GM23248 (cell line): Measurements from ENCODE around the gene RPIA. TPM values are rescaled to one million over a fixed set of nuclear protein-coding genes. Genes with fewer than 3 reads are reported as not detected.

Experiments
- DNase-seq: peaks from one replicate; pipeline ENCODE4 v3.0.0-alpha.2; 2015
- H2AFZ ChIP-seq: fragments of 200-600 bp; sonication (generic); 2 replicates; pipeline ENCODE4 v1.6.1; 2016; ENCODE audit warnings: antibody characterized with exemption
- H3F3A ChIP-seq: fragments of 200-600 bp; sonication (generic); 2 replicates; pipeline ENCODE4 v1.6.1; 2016; ENCODE audit warnings: mild to moderate bottlenecking, antibody characterized with exemption, mixed run types; ENCODE audit not compliant: insufficient read depth
- H3K27ac ChIP-seq: fragments of 200-600 bp; sonication (generic); 2 replicates; pipeline ENCODE4 v1.5.1; 2016; ENCODE audit warnings: mild to moderate bottlenecking
- H3K27me3 ChIP-seq: fragments of 200-600 bp; sonication (generic); replicated peaks from 2 replicates; pipeline ENCODE4 v1.6.1; 2016; ENCODE audit warnings: mild to moderate bottlenecking; ENCODE audit not compliant: insufficient read depth
- H3K36me3 ChIP-seq: fragments of 200-600 bp; sonication (generic); 2 replicates; pipeline ENCODE4 v1.6.1; 2016; ENCODE audit warnings: low read depth, mild to moderate bottlenecking
- H3K4me1 ChIP-seq: fragments of 200-600 bp; sonication (generic); 2 replicates; pipeline ENCODE4 v1.6.1; 2016; ENCODE audit warnings: mild to moderate bottlenecking; ENCODE audit not compliant: insufficient read depth
- H3K4me2 ChIP-seq: fragments of 200-600 bp; sonication (generic); one replicate; pipeline ENCODE4 v1.6.1; 2016; ENCODE audit warnings: mild to moderate bottlenecking; ENCODE audit not compliant: unreplicated experiment
- H3K4me3 ChIP-seq: fragments of 200-600 bp; sonication (generic); 2 replicates; pipeline ENCODE4 v1.5.1; 2016; ENCODE audit warnings: mild to moderate bottlenecking
- H3K79me2 ChIP-seq: fragments of 200-600 bp; sonication (generic); 2 replicates; pipeline ENCODE4 v1.6.1; 2016; ENCODE audit warnings: mild to moderate bottlenecking; ENCODE audit not compliant: insufficient read depth
- H3K9ac ChIP-seq: fragments of 200-600 bp; sonication (generic); 2 replicates; pipeline ENCODE4 v1.6.1; 2016; ENCODE audit warnings: mild to moderate bottlenecking
- H3K9me2 ChIP-seq: fragments of 200-600 bp; sonication (generic); 2 replicates; pipeline ENCODE4 v1.6.1; 2016; ENCODE audit warnings: mixed run types, mild to moderate bottlenecking, moderate library complexity; ENCODE audit not compliant: insufficient read depth
- H3K9me3 ChIP-seq: fragments of 200-600 bp; sonication (generic); one replicate; pipeline ENCODE4 v1.6.1; 2017; ENCODE audit warnings: low read depth
- H4K20me1 ChIP-seq: fragments of 200-600 bp; sonication (generic); 2 replicates; pipeline ENCODE4 v1.6.0; 2016; ENCODE audit not compliant: insufficient read depth
- EZH2 ChIP-seq: fragments of 200-600 bp; sonication (generic); IDR thresholded peaks from 2 replicates; pipeline ENCODE4 v1.6.1; 2018; ENCODE audit warnings: antibody characterized with exemption, mild to moderate bottlenecking; ENCODE audit not compliant: insufficient read depth, poor library complexity, severe bottlenecking
- EZH2phosphoT487 ChIP-seq: fragments of 200-600 bp; sonication (generic); IDR thresholded peaks from 2 replicates; pipeline ENCODE4 v1.6.1; 2018; ENCODE audit warnings: antibody characterized with exemption, moderate library complexity, mild to moderate bottlenecking, low read depth; ENCODE audit not compliant: insufficient read depth
- WGBS, 2 experiments: methylation state at CpG; one replicate each; pipeline ENCODE4 v1.1.6; 2015 to 2017; ENCODE audit warnings: low lambda C conversion rate in 2 of 2, low coverage in 1 of 2; ENCODE audit errors: missing lambda C conversion rate in 2 of 2; 5-methylcytosine and 5-hydroxymethylcytosine counted together
- in situ Hi-C: fragments of 300-500 bp; cut with MboI; formaldehyde crosslinking; loops from 2 replicates; pipeline ENCODE4 v1.15.0; 2020
- polyA plus RNA-seq: library from polyadenylated mRNA; unstranded; fragments of >200 nt; fragmentation: Nextera tagmentation; extraction: Ambion mirVana; gene quantifications from 2 replicates; pipeline ENCODE4 v1.2.1, GENCODE V29; 2016
- total RNA-seq: library from RNA; depleted of rRNA; stranded (reverse); fragments of >200 nt; shearing (Covaris generic); gene quantifications from 2 replicates; pipeline ENCODE4 v1.2.3, GENCODE V29; 2014

The RPIA gene
- total and polyA plus RNA-seq, 2 experiments from 2014 or later: 5.8 to 9.2 TPM

GRCh38 chr2:88692187-88692586 is 714 bp downstream of the RPIA start:
- H3K27ac ChIP-seq: peak overlapping the region; percentile 45
- WGBS, 2 experiments: 2 to 3% methylated on average over 11 of the region's 11 CpGs

GRCh38 chr2:88693911-88694414 is 2.5 kb downstream of the RPIA start:
- Histone ChIP-seq H3K36me3 (no peaks in the 10 kb centered on the region), H3F3A (no peaks in the 10 kb centered on the region), H4K20me1 (no peaks in the 10 kb centered on the region), H3K27me3 (no peaks in the 10 kb centered on the region), H3K4me2 (no peak overlapping the region), H3K9me3 (no peaks in the 10 kb centered on the region), H2AFZ (no peak overlapping the region), H3K9me2 (no peaks in the 10 kb centered on the region), H3K4me3 (no peak overlapping the region), H3K27ac (no peak overlapping the region), H3K79me2 (peaks cover 78% of the 10 kb centered on the region), H3K9ac (no peak overlapping the region), H3K4me1 (peaks cover 7% of the 10 kb centered on the region)
- TF ChIP-seq EZH2phosphoT487 (no peak), EZH2 (no peak)
- whole genome bisulfite sequencing, 2 experiments: 93 to 98% methylated on average over 3 of the region's 3 CpGs
- DNase-seq: no peak
- in situ Hi-C loops: loop anchor here (25.0 kb wide), 1 partner anchor 507 kb away; no protein-coding TSS in a partner anchor

More at GRCh38 chr2:88692187-88692586, 714 bp downstream of the RPIA start:
- no peaks in the 10 kb centered on the region for H3K36me3 ChIP-seq
- TF ChIP-seq EZH2phosphoT487 (no peak), EZH2 (no peak)
- H2AFZ ChIP-seq: peak overlapping the region; percentile 95
- peak overlapping the region; percentile 92 for H3K4me2 ChIP-seq
- in situ Hi-C loops: loop anchor here (25.0 kb wide), 1 partner anchor 505 kb away; no protein-coding TSS in a partner anchor
- no peaks in the 10 kb centered on the region for H3K27me3 ChIP-seq
- H3K4me1 ChIP-seq: peaks cover 7% of the 10 kb centered on the region
- H3K9me3 ChIP-seq: no peaks in the 10 kb centered on the region
- H3K4me3 ChIP-seq: peak overlapping the region; percentile 89
- H3K79me2 ChIP-seq: peaks cover 64% of the 10 kb centered on the region
- no peaks in the 10 kb centered on the region for H4K20me1 ChIP-seq
- DNase-seq: peak; percentile 56
- no peaks in the 10 kb centered on the region for H3F3A ChIP-seq
- H3K9ac ChIP-seq: peak overlapping the region; percentile 84
- H3K9me2 ChIP-seq: no peaks in the 10 kb centered on the region

GRCh38 chr2:88696611-88697010 is 5.1 kb downstream of the RPIA start:
- H3K27ac ChIP-seq: no peak overlapping the region
- no peak overlapping the region for H2AFZ ChIP-seq
- H3K4me1 ChIP-seq: peaks cover 7% of the 10 kb centered on the region; the same call in 1 of the 2 replicates
- no peak overlapping the region for H3K9ac ChIP-seq
- H3K9me2 ChIP-seq: no peaks in the 10 kb centered on the region
- H3K36me3 ChIP-seq: no peaks in the 10 kb centered on the region
- no peak for TF ChIP-seq EZH2
- no peak for TF ChIP-seq EZH2phosphoT487
- in situ Hi-C loops: loop anchor here (25.0 kb wide), 1 partner anchor 509 kb away; no protein-coding TSS in a partner anchor
- H3K4me2 ChIP-seq: no peak overlapping the region
- no peaks in the 10 kb centered on the region for H3K27me3 ChIP-seq
- H4K20me1 ChIP-seq: no peaks in the 10 kb centered on the region
- H3K4me3 ChIP-seq: no peak overlapping the region
- WGBS, 2 experiments: 67 to 72% methylated on average over 3 of the region's 3 CpGs
- peaks cover 68% of the 10 kb centered on the region for H3K79me2 ChIP-seq
- no peak for DNase-seq
- no peaks in the 10 kb centered on the region for H3K9me3 ChIP-seq
- no peaks in the 10 kb centered on the region for H3F3A ChIP-seq

- in situ Hi-C loops: loop anchor here (25.0 kb wide), 1 partner anchor 510 kb away; no protein-coding TSS in a partner anchor
- H3K79me2 ChIP-seq: peaks cover 61% of the 10 kb centered on the region
- WGBS, 2 experiments: 84 to 87% methylated on average over 3 of the region's 3 CpGs
Observed at GRCh38 chr2:88697370-88698026, 6.0 kb downstream of the RPIA start.

More at GRCh38 chr2:88697370-88698026, 6.0 kb downstream of the RPIA start:
- Histone ChIP-seq H3K9ac (no peak overlapping the region), H4K20me1 (no peaks in the 10 kb centered on the region), H3K4me2 (no peak overlapping the region), H3K27ac (no peak overlapping the region), H3K27me3 (no peaks in the 10 kb centered on the region), H3K36me3 (0 out of 2 replicates have a peak, but pooled peaks cover 4% of the 10 kb centered on the region), H3K9me3 (no peaks in the 10 kb centered on the region), H3K9me2 (no peaks in the 10 kb centered on the region), H3K4me3 (no peak overlapping the region), H2AFZ (no peak overlapping the region), H3K4me1 (peaks cover 5% of the 10 kb centered on the region; the same call in 1 of the 2 replicates), H3F3A (no peaks in the 10 kb centered on the region)
- DNase-seq: no peak
- no peak for TF ChIP-seq EZH2phosphoT487
- no peak for TF ChIP-seq EZH2
